Thyroid gland (tissue), 4 donors: Measurements from ENCODE around the gene PPP1R13B. TPM values are rescaled to one million over a fixed set of nuclear protein-coding genes. Genes with fewer than 3 reads are reported as not detected.

Experiments
- DNase-seq, 2 donors: peaks; one replicate each; pipeline ENCODE4 v3.0.0-alpha.2; 2019
- H3K27ac ChIP-seq, 3 donors: fragments of 200-600 bp; sonication (generic); 1 replicate in 2 of 3; 2 replicates in 1 of 3; pipeline ENCODE4 v1.5.1; 2016 to 2019; ENCODE audit warnings: mild to moderate bottlenecking in 1 of 3, moderate library complexity in 1 of 3
- H3K27me3 ChIP-seq: fragments of 200-600 bp; sonication (generic); one replicate; pipeline ENCODE4 v1.5.1; 2019
- H3K36me3 ChIP-seq, 2 donors: fragments of 200-600 bp; sonication (generic); one replicate each; pipeline ENCODE4 v1.5.1; 2016 to 2019
- H3K4me1 ChIP-seq, 2 donors: fragments of 200-600 bp; sonication (generic); one replicate each; pipeline ENCODE4 v1.5.1; 2017 to 2019
- H3K4me3 ChIP-seq, 3 donors: fragments of 200-600 bp; sonication (generic); replicated peaks in 1 of 3; 1 replicate in 2 of 3; 2 replicates in 1 of 3; pipeline ENCODE4 v1.5.1; 2016; ENCODE audit warnings: mild to moderate bottlenecking in 1 of 3
- H3K9me3 ChIP-seq: fragments of 200-600 bp; sonication (generic); one replicate; pipeline ENCODE4 v1.5.1; 2017
- CTCF ChIP-seq, 6 experiments: fragments of 200-600 bp in 3 of 6; fragments of 450-650 bp in 3 of 6; sonication (generic) in 3 of 6; IDR thresholded peaks; one replicate each; pipeline ENCODE4 v1.5.1; 2016 to 2019; ENCODE audit warnings: antibody characterized with exemption in 6 of 6, mild to moderate bottlenecking in 2 of 6, inconsistent platforms in 1 of 6, moderate library complexity in 1 of 6
- POLR2A ChIP-seq, 2 donors: fragments of 450-650 bp; IDR thresholded peaks; one replicate each; pipeline ENCODE4 v1.6.1; 2017; ENCODE audit warnings: antibody characterized with exemption in 2 of 2, mild to moderate bottlenecking in 2 of 2, moderate library complexity in 1 of 2
- WGBS, 2 donors: methylation state at CpG; one replicate each; pipeline ENCODE4 v1.1.5; 2017; 5-methylcytosine and 5-hydroxymethylcytosine counted together
- intact Hi-C: fragments of 100-400 bp; cut with DNase I; formaldehyde crosslinking; loops from one replicate; pipeline ENCODE4 v1.15.1; 2023
- total RNA-seq, 4 donors: library from RNA; depleted of rRNA; stranded (reverse); fragments of >200 nt; gene quantifications; one replicate each; pipeline ENCODE4 v1.2.3, GENCODE V29; 2016

Gene PPP1R13B
- total RNA-seq, 4 donors from 2014 or later, result 77.0 to 131 (median 81.8) TPM

DNA sequence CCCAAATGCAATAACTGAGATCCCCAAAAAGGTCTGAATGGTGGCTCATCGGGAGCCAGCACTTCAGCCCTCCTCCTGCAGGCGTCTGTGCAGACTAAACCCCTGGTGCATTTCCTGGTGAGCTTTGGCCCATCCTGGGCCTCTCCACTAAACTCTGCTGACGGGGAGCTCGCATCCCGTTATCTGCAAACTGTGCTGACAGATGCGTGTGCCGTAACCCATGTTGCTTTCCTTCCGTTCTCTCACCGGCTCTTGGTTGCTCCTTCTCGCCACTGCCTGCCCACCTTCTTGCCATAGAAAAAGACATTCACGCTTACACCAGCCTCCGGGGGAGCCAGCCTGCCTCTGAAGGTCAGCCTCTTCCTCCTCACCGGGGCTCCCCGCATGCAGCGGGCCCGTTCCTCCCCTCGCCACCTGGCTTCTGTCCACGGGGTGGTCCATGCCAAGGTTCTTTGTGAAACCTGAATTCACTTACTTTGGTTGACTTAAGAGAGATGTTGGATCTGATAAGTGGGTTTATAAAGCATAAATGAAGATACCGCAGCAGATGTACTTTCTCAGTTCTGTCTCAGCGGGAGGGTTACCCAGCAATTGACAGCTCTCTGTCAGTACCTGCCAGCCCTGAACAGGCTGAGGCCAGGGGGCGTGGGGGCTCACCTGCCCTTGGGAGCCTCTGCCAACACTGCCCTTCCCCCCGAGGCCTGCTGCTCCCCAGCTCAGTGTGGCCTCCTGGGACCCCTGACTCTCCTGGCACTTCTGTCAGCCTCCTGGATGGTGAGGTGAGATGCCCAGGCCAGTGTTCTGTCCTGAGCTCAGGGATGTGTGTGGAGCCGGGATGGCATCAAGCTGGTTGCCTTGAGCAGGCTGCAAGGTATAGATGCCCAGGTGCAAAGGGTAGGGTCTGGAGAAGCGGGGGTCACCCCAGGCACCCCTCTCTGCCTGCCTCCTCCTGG, 117.6 kb downstream of the PPP1R13B start:
- Histone ChIP-seq H3K9me3 (no peaks in the 10 kb centered on the region), H3K27me3 (no peaks in the 10 kb centered on the region), H3K4me1 (peaks cover 19 to 29% of the 10 kb centered on the region in 2 donors), H3K36me3 (peaks cover 21 to 30% of the 10 kb centered on the region in 2 donors), H3K4me3 (no peak overlapping the region), H3K27ac (peak overlapping the region; percentile 26 to 92 (median 92))
- TF ChIP-seq CTCF (IDR thresholded peaks at IDR 0.05) (no peak), POLR2A (IDR thresholded peaks at IDR 0.05) (no peak)
- intact Hi-C loops, result no loop called here
- no peak for DNase-seq
- 87% methylated on average over 21 to 23 of the region's 24 CpGs for WGBS, 2 donors

GRCh38 chr14:103728721-103729120, 118.7 kb downstream of the PPP1R13B start:
- 39 to 47% methylated on average over 12 of the region's 12 CpGs for WGBS, 2 donors

DNA sequence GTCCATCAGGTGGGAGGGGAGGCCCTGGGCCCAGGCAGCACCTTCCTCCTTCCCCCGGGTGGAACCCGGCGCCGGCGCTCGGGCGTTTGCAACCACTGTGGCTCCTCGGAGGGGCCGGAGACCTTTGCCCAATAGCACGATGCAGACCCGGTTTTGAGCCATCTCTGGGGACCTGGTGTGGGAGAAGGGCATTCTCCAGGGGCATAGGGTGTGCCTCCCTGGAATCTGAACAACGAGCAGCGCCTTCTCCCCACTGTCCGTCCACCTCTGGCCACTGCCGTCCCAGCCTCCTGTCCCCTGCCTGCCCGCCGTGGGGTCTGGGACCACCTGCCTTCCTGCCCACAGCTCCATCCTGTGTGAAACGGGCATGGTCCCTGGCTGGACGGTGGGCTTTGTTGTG, 119.2 kb downstream of the PPP1R13B start:
- DNase-seq, result no peak
- no peak for TF ChIP-seq CTCF (IDR thresholded peaks at IDR 0.05)
- no peak for TF ChIP-seq POLR2A (IDR thresholded peaks at IDR 0.05)
- intact Hi-C loops, result no loop called here
- Histone ChIP-seq H3K27me3 (no peaks in the 10 kb centered on the region), H3K4me1 (peaks cover 25 to 41% of the 10 kb centered on the region in 2 donors), H3K4me3 (no peak overlapping the region), H3K27ac (peak overlapping the region; percentile 79 to 92 (median 92)), H3K9me3 (no peaks in the 10 kb centered on the region), H3K36me3 (peaks cover 9 to 13% of the 10 kb centered on the region in 2 donors)
- WGBS, 2 donors, result 68 to 75% methylated on average over 10 to 16 of the region's 19 CpGs

More at GRCh38 chr14:103728721-103729120, 118.7 kb downstream of the PPP1R13B start:
- intact Hi-C loops, result no loop called here
- Histone ChIP-seq H3K36me3 (peaks cover 14 to 19% of the 10 kb centered on the region in 2 donors), H3K27me3 (no peaks in the 10 kb centered on the region), H3K4me1 (peaks cover 19 to 36% of the 10 kb centered on the region in 2 donors), H3K27ac (peak overlapping the region; percentile 79 to 92 (median 92)), H3K4me3 (no peak overlapping the region), H3K9me3 (no peaks in the 10 kb centered on the region)
- peak in 1 of 2 donors; percentile 51 for TF ChIP-seq POLR2A (IDR thresholded peaks at IDR 0.05)
- TF ChIP-seq CTCF (IDR thresholded peaks at IDR 0.05), result peak in 5 of 6 experiments; percentile 13 to 66 (median 46)
- DNase-seq, result peak; percentile 83 to 91

DNA sequence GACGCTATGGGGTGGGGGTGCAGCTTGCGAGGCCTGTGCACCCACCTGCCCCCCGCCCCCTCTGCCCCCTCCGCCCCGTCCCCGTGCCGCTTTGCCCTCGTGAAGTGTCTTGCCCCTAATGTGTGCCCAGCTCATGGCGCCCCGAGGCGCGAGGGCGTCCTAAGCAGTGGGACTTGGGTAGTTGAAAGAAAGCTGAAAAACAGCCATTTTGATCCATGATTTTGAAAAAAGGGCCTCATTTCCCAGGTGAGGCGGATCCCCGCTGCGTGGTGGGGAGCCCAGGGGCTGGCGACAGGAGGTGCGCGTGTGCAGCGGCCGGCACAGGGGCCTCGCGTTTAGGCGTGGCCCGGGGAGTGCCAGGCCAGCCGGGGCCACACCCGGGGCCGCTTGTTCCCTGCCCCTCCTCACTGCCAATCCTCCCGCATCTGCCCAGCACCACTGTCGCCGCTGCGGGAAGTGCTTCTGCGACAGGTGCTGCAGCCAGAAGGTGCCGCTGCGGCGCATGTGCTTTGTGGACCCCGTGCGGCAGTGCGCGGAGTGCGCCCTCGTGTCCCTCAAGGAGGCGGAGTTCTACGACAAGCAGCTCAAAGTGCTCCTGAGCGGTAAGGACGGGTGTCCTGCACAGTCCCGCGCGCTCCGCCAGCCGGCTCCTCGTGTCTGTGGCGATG, 119.9 kb downstream of the PPP1R13B start:
- 54 to 72% methylated on average over 37 to 47 of the region's 53 CpGs for WGBS, 2 donors
- H3K27me3 ChIP-seq, result no peaks in the 10 kb centered on the region
- H3K27ac ChIP-seq, result peak overlapping the region; percentile 79 to 92 (median 92)
- peaks cover 29 to 48% of the 10 kb centered on the region in 2 donors for H3K4me1 ChIP-seq
- intact Hi-C loops, result no loop called here
- TF ChIP-seq POLR2A (IDR thresholded peaks at IDR 0.05) (no peak), CTCF (IDR thresholded peaks at IDR 0.05) (peak in 4 of 6 experiments; percentile 10 to 57 (median 37))
- H3K9me3 ChIP-seq, result no peaks in the 10 kb centered on the region
- peaks cover 5 to 6% of the 10 kb centered on the region in 2 donors for H3K36me3 ChIP-seq
- H3K4me3 ChIP-seq, result no peak overlapping the region
- DNase-seq, result peak; percentile 73 to 75
